GM18520 (cell line): ENCODE results near the gene GREB1.

Experiments
- ATAC-seq: cut with Tn5 transposase; IDR thresholded peaks from one replicate; pipeline ENCODE4 v1.9.1; 2021; ENCODE audit not compliant: unreplicated experiment

The GREB1 gene

DNA sequence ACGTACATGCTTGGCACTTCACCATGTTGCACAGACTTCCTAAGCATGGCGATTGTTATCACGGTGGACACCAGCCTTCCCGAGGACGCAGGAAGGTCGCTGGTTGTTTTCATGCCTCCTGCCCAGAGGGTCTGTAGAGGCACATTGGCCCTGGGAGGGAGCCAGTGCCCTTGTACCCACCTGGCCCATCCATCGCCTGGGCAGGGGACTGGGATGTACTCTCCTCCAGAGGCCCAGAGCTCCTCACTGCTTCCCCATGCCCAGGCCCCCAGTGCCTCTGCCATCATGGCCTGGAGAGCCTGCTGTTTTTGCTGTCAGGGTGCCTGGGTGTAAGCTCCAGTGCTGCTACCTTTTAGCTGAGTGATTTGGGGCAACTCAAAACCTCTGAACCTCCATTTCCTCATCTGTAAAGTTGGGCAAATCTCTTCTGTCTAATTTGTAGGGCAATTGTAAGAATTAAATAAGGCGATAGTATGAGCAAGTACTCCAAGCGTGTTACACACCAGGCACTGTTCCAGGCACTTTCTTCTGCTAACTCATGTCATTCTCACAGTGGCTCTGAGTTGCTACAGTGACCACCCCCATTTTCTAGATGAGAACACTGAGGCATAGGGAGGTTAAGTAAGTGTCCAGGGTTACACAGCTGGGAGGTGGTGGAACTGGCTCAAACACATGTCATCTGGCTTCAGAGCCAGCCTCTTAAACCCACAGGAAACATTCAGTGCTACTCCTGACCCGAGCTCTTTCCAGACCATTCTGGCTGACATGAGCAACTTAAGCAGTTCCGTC, 45.3 kb downstream of the GREB1 start:
- ATAC-seq, result no peak

DNA sequence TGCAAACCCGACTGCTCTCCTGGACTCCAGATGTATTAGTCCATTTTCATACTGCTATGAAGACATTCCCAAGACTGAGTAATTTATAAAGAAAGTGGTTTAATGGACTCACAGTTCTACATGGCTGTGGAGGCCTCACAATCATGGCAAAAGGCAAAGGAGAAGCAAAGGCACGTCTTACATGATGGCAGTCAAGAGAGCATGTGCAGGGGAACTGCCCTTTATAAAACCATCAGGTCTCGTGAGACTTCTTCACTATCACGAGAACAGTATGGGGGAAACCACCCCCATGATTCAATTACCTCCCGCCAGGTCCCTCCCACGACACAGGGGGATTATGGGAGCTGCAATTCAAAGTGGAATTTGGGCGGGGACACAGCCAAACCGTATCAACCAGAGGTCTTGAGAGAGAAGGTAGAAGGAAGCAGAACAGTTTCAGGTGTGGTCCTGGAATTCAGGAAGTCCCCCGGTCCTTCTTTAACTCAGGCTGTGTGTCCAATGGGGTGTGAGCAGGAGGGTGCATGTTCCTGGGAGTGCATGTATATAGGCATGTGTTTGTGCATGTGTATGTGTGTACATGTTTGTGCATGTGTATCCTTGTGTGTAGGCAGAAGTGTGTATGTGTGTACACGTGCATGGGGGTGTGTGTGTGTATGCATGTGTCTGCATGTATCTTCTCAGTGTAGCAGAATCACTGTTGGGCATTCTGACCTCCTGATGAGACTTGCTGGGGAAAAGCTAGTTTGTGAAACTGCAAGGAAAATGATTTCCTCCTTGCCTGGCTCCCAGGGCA, 46.2 kb downstream of the GREB1 start:
- no peak for ATAC-seq

DNA sequence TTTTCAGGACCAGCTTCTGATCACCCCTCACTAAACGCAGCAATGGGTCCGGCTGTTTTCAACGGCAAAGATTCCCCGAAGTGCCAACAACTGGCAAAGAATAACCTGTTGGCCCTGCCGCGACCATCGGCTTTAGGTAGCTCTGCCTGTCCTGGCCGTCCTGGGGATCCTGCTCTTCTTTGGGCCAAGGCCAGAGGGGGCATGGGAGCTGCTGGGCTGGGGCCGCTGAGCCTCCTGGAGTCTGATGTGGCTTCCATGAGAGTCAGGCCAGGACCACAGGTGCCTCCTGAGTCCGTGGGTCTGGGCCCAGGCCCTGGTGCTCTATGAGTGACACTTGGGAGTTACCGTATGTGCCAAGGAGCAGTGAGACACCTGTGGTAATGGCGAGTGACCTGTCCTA, 46.9 kb downstream of the GREB1 start:
- no peak for ATAC-seq

DNA sequence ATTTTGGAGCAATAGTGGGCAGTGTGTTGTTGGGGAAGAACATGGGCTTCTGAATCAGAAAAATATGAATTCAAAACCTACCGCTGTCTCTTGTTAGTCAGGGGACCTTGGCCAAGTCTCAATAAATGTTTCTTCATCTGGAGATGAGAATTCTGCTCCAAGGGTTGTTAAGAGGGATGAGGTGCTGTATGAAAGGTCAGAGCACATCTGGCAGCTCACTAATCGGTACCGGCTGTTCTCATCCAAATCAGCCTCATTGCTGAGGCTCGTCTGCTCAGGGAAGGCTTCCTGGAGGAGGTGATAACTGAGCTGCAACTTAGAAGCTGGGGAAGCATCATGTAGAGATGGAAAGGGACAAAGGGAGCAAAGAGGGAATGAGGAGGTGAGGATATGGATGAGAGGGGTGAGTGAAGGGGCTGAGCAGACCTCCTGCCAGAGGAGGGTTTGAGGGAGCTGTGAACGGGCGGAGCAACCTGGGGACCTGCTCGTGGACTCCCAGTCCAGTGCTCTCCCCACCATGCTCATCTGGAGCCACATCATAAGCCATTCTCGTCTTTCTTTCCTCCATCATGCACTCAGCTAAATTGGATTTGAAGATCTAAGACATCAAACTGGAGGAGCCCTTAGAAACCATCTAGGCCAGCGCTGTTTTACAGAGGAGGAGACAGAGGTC, 47.4 kb downstream of the GREB1 start:
- ATAC-seq, result no peak

DNA sequence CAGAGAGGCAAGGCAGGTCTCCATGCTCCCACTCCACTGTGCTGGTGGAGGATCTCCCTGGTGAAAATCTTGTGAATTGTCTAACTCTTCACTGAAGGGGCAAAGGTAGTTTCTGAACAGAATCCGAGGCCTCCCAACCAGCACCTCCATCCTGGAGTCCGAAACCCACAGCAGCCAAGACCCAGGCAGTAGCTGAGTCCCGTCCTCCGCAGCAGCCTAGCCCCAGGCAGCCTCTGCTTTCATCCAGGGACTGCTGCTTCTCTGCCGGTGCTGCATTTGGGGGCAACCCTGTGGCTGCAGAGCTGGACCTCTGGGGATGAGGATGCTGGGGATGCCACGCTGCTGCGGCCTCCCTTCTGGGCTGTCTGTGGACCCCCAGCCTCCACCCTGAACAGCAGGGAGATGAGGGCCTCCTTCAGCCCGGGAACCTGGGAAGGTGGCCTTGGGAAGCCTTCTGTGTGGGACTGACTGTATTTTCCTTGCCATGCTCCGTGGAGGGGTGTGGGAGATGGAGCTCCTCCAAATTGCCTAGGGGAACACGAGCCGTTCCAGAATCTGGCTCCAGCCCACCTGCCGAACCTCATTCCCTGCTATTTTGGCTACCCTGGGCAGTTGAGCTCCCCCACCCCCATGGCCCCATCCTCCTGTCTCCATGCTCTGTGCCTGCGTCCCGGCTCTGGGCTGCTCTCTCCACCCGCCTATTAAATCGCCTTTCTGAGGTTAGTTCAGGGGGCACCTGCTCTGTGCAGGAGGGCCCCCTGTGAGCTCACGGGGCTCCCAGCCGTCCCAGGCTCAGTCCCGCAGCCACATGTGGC, 48.2 kb downstream of the GREB1 start:
- no peak for ATAC-seq

DNA sequence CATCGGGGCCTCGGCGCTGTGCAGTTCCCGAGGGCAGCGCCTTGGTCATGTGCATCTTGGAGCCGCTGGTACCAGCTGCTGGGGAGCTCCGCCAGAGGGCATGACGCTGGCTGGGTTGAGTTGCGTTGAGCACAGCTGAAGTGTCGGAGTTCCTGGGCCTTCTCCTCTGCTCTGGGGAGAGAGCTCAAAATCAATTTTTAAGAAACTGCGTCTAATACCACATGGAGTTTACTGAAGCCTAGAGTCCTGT, 48.7 kb downstream of the GREB1 start:
- ATAC-seq, result no peak

DNA sequence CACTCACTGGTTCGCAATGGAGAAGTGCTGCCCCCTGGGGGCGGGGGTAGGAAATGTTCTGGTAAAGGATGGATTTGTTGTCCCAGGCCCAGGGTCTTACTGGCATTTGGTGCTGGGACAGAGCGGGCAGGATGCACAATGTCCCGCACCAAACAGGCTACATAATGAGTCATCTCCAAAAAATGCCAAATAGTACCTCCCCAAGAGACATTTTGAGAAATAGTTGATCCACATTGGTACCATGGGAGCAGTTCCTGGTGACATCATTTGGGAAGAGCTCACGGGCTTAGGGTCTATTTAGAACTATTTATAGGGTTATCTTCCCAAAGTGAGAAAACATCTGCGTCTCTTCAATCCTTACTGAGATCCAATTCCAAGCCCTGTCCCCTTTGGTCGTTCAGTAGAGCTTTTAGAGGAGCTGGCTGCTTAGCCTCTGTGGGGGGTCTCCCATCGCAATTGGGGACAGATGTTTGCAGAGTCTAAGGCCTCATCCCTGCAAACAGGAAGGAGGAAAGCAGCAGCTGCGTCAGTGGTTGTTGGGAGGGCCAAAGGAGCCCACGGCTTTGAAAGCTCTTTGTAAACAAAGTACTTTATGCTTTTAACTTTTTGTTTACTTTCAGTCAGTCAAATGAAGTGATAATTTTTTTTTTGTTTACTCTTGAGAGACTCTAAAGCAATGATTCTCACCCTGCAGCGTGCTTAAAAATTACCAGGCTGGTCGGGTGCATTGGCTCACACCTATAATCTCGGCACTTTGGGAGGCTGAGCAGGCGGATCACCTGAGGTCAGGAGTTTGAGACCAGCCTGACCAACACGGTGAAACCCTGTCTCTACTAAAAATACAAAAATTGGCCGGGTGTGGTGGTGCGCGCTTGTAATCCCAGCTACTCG, 49.3 kb downstream of the GREB1 start:
- no peak for ATAC-seq

DNA sequence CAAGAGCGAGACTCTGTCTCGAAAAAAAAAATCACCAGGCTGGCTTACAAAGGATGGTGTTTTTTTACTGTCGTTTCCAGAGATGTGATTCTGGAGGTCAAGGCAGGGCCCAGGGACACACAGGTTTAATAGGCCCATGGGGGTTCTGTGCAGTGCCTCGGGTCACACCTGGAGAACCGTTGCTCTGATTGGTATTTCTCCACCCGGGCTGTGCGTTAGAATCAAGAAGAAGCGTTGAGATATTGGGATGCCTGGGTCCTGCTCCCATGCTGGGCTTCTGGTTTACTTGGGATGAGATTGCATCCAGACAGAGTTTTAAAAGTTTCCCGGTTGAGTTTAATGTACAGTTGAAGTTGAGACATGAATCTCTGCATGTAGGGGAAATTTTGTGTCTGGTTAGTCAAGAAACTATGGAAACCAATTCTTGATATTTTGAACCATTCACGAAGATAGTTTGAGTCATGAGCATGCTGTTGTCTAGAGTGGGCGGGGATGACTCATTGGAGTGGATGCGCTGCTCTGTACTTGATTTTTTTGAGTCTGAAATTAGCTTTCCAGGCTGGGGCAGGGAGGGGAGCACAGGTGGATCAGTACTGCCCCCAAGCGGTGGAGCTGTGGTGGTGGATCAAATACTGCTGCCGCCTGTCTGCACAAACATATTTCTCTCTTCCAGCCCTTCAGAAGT, 50.1 kb downstream of the GREB1 start:
- peak; percentile 86 for ATAC-seq

DNA sequence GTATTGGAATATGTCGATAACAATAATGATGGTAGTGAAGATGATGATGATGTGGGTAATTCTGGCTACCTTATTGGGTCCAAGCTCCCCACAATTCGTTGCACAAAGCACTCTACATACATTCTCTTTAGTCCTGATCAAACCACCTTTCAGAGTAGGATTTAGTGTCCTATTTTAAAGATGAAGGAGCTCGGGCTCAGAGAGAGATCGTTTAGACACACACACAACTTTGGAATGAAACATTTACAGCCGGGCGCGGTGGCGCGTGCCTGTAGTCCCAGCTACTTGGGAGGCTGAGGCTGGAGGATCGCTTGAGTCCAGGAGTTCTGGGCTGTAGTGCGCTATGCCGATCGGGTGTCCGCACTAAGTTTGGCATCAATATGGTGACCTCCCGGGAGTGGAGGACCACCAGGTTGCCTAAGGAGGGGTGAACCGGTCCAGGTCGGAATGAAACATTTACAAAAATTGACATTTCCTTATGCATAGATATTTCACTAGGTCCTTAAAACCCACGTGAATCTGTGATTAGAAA, 50.7 kb downstream of the GREB1 start:
- no peak for ATAC-seq

DNA sequence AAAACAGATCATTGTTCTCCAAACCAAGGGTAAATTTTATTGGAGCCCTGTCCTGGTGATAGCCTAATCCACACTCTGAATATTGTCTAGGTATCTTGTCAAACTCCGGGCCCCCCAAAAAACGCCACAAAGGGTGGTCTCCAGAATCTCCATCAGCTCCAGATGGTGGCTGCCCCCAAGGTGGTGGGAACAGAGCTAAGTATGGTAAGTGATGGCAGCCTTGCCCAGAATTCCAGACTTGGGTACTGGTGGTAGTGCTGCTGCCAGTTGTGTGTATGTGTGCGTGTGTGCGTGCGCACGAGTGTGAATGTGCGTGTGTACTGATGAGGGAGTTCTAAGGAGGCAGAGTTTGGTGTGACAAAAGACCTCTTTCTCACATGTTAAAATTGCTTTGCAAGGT, 51.2 kb downstream of the GREB1 start:
- ATAC-seq, result no peak

DNA sequence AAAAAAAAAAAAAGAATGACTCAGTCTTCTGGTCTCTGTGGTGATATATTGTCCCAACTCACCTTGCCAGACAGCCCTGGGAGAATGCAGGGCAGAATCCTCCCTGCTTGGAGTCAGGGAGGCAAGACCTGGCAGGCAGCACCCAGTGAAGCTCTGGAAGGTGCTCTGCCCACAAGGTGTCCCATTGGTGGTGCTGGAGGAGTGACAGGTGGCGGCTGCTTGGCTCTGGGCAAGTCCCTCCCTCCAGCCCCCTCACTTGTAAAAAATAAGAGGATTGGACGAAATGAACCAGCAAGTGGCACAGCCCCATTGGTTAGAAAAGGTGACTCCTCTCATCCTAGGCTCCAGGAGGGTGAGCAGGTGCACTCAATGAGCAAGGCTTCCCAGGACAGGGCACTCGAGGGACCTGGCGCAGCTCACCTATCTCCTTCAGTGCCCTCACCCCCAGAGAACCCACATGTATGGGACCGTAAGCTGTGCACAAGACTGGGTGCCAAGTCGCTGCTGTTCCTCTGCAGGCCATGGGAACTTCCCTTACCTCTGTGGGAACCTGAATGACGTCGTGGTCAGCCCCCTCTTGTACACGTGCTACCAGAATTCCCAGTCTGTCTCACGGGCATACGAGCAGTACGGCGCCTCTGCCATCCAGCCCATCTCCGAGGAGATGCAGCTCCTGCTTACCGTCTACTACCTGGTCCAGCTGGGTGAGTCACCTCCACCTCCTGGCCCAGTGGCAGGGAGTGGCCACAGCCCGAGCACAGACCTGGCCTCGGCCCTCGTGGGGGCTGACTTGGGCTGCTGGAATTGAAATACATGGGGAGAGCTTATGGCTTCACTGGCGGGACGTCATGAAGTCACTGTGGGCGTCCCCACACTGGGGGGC, 54.6 kb downstream of the GREB1 start:
- no peak for ATAC-seq

DNA sequence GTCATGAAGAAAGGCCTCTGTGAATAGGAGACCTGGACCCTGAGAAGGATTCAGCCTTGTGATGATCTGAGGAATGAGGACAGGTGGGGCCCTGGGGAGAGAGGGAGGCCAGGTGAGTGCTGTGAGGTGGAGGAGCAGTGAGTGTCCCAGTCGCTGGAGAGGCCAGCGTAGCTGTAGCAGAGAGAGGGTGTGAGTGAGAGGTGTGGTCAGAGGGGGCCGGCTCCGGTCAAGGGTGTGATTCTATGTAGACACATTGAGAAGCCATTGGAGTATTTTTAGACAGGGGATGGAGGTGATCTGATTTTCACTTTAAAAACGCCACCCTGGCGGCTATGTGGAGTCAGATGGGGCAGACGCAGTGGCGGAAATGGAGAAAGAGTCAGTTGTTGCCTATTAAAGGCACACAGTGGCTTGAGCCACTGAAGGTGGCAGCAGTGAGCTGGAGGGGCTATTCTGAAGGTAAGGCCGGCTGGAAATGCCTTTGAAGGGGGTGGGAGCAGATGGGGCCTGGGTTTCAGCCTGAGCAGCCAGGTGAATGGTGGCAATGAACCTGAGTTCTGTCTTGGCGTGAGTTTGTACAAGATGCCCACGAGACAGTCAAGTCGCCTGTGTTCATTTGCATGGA, 55.6 kb downstream of the GREB1 start:
- no peak for ATAC-seq

DNA sequence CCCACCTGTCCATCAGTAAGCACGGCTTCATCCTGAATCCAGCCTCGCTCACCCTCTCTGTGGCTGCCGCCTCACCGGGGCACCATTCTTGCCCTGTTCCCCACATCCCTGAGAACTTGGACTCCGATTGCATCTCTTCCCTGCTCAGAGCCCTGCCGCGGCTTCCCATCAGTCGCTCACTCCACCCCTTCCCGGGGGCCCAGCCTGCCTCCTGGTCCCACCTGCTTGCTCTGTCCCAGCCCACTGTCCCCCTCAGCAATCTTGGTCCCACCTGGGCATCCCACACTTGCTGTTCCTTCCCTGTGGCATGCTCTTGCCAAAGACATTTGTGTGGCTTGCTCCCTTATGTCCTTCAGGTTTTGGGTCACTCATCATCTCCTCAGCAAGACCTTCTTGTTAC, 56.3 kb downstream of the GREB1 start:
- ATAC-seq, result no peak

DNA sequence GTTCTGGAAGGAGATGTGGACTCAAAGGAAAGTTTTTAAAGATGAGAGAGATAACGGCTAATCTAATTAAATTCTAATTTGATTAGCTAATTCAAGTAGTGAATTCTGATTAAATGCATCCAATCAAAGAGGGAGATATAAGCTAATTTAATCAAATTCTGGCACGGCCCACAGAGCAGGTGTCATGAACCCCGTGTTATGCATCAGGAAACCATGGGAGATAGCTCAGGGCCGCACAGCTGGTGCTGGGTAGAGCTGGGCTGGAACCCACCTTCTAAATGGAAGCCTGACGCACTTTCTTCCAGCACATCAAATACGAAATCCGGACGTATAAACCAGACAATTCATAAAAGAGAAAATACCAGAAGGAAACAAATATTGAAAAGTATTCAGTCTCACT, 57.2 kb downstream of the GREB1 start:
- ATAC-seq, result no peak

DNA sequence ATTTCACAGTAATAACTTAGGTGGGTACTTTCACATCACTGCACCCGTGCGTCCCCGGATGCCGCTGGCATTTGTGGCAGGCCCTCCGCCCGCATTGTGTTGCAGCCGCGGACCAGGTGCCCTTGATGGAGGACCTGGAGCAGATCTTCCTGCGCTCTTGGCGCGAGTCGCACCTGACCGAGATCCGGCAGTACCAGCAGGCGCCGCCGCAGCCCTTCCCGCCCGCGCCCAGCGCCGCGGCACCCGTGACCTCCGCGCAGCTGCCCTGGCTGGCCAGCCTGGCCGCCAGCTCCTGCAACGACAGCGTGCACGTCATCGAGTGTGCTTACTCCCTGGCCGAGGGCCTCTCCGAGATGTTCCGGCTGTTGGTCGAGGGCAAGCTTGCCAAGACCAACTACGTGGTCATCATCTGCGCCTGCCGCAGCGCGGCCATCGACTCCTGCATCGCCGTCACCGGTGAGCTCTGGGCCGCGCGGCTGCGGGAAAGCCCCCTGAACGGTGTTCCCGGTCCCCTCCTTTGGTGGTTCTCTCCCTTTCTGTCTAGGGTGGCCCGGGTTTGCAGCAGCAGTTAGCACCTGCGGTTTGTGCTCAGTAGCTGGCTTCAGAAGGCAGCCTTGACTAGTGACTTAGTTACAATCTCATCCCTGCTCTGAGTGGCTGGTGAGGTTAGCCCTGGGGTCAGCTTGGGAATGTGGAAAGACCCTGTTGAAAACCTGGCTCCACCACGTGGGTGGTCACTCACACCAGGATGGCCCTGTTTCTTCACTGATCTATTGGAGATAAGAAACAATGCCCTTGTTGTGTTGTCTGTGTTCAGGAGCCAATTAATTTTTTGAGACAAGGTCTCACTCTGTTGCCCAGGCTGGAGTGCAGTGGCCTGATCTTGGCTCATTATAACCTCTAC, 59.1 kb downstream of the GREB1 start:
- ATAC-seq, result no peak

DNA sequence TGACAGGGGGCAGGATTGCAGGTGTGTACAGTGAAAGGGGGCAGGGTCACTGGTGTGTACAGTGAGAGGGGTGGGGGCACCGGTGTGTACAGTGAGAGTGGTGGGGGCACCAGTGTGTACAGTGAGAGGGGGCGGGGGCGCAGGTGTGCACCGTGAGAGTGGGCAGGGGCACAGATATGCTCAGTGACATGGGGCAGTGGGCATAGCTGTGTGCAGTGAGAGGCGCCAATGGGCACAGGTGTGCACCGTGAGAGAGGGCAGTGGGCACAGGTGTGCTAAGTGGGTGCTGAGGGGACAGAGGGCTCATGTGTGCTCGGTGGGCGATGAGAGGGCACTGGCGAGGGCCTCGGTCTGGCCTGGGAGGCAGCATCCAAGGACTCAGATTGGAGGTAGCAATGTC, 63.0 kb downstream of the GREB1 start:
- no peak for ATAC-seq
